Globus pallidus (tissue), 1 donor: ENCODE results near the gene CROCC2.

Experiments
- DNase-seq: peaks from one replicate; pipeline ENCODE4 v3.0.0-alpha.2; 2015; ENCODE audit warnings: low spot score

Gene CROCC2

GRCh38 chr2:241015439-241015838, 109.3 kb downstream of the CROCC2 start:
- no peak for DNase-seq

DNA sequence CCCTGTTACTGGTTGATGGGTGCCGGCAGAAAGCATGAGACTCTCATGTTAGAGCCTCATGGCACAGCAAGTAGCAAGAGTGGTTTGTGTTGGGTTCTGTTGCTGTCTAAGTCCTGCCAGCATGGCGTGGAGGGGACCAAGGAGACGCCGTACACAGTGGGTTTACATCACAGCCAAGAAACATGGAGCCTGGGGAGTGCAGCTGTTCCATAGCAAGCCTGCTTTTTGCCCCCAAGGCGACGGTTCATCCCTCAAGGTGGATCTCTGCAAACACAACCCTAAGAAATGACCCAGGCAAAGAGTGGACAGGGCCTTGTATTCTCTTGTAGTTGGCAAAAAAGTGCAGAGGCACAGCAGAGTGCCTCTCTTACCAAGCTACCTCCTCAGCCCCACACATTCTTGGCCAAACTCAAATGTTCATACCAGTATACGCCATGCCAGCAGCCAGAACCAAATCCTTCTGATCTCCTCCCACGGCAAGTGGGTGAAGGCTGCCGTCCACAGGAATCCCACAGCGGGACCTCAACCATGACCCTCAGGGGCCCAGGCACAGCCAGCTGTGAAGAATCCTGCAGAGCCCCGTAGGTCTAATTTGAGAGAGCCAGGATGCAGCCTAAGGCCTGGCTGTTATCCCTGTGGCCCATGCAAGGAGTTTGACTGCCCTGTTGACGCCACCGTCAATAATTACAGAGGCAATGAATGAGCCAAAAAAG, 111.2 kb downstream of the CROCC2 start:
- no peak for DNase-seq

- DNase-seq = no peak
Measured at GRCh38 chr2:241018051-241018891, 112.1 kb downstream of the CROCC2 start.

GRCh38 chr2:241019441-241020139, 113.5 kb downstream of the CROCC2 start:
- no peak for DNase-seq

DNA sequence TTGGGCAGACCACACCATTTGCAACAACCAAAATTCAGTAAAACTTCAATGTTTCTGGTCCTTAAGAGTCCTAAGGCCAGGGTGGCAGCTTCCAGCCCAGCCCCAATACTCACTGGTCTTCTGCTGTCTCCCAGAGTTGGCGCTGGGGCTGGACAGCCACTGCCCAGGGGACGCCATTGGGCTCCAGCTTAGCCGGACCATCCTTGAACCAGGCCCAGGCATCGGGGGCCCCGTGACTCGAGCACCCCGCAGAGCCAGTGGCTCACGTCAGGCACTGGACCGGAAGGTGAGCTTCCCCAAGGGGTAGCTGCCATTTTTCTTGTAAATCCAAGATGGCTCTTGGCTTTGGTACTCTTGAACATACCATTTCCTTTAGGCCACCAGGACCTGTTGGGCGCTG, 114.1 kb downstream of the CROCC2 start:
- no peak for DNase-seq

- DNase-seq = no peak
Measured at GRCh38 chr2:241020629-241021190, 114.6 kb downstream of the CROCC2 start.

DNA sequence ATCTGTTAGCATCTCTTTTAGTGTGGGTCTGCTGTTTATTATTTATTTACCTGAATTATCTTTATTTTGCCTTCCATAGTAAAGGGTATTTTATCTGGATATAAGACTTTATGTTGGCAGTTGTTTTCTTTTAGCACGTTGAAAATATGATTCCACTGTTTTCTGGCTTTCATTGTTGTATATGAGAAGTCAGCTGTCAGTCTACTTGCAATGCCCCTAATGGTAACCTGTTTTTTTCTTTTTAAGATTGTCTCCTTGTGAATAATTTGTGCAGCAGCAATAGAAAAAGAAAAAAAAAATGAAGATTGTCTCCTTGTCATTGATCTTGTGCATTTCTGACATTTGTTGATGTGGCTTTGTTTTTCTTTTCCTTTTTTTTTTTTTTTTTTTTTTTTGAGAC, 119.5 kb downstream of the CROCC2 start:
- no peak for DNase-seq

DNA sequence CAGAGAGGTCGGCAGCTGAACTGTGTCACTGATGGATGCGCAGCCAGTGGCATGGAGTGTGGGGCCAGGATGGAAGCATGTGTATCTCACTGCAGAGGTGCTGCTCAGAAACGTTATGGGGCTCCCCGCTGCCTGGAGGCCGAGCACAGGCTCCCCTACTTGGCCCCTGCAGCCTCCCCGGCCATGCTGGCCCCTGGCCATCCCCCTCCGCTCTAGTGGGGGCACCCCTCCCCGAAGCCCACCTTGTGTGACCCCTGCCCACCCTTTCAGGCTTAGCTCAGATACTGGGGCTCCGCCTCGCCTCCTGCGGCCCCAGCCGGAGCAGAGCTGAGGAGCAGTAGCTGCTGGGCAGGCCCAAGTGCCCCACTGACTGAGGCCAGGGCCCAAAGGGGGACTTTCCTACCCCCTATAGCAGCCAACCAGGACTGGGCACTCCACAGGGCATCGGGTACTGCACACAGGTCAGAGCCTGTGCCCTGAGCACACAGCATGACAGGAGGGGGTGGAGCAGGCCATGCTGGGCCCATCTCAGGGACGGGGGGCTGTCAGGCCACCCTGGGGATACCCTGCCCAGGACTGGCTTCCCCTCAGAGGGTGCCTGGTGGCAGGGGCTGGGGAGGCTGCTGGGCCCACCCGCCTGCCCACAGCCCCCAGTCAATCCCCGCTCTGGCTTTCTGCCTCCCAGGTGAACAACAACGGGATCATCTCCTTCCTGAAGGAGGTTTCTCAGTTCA, 123.6 kb downstream of the CROCC2 start:
- DNase-seq = no peak

DNA sequence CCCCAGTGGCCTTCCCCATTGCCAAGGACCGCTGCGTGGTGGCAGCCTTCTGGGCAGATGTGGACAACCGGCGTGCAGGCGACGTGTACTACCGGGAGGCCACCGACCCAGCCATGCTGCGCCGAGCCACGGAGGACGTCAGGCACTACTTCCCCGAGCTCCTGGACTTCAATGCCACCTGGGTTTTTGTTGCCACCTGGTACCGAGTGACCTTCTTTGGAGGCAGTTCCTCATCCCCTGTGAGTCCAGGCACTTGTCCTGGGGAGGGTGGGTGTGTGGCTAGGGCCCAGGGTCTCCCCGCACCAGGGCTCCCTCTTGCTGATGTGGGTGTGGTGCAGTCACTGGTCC, 124.2 kb downstream of the CROCC2 start:
- DNase-seq = no peak

GRCh38 chr2:241030883-241031282, 124.7 kb downstream of the CROCC2 start:
- no peak for DNase-seq

GRCh38 chr2:241031436-241032165, 125.5 kb downstream of the CROCC2 start:
- no peak for DNase-seq

DNA sequence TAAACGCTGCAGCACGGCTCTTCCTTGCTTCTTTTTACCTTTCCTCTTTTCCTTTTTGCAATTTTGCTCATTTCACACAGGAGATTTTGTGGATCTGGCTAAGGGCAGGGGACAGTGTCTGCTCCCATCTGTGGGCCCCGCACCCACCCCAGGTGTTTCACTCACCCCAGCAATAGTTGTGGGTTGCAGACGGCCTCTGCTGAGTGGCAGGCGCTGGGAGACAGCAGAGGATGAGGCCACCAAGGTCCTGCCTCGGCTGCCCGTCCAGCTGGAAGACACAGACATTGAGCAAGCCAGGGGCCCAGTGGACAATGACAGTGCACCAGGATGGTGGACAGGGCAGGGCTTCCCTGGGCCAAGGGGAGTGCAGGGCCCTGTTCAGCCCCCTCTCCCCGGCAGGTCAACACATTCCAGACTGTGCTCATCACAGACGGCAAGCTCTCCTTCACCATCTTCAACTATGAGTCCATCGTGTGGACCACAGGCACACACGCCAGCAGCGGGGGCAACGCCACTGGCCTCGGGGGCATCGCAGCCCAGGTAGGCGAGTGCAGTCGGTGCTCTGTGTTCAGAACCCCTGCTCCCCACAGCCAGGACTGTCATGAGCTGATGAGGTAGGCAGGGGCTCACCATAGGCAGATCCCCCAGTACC, 127.3 kb downstream of the CROCC2 start:
- no peak for DNase-seq

- no peak for DNase-seq
Measured at GRCh38 chr2:241033994-241034393, 127.9 kb downstream of the CROCC2 start.

DNA sequence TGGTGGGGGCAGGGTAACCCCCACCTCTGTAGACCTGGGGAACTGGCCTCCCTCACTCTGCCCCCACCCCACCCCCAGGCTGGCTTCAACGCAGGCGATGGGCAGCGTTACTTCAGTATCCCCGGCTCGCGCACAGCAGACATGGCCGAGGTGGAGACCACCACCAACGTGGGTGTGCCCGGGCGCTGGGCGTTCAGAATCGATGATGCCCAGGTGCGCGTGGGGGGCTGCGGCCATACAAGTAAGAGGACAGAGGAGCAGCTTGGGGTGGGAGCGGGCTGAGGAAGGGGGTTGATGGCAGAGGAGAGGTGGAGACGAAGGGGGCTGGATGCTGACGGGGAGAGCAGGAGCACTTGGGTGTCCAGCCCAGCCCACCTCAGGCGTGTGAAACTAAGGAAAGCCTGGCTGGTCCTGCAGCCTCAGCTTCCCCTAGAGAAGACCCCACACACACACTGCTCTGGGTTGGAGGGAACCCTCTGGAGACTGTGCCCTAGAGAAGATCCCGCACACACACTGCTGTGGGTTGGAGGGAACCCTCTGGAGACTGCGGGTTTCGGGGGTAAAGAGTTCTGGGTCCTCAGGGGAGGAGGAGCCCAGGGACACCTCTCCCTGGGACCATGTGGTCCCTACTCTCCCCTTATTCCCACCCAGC, 128.5 kb downstream of the CROCC2 start:
- no peak for DNase-seq

DNA sequence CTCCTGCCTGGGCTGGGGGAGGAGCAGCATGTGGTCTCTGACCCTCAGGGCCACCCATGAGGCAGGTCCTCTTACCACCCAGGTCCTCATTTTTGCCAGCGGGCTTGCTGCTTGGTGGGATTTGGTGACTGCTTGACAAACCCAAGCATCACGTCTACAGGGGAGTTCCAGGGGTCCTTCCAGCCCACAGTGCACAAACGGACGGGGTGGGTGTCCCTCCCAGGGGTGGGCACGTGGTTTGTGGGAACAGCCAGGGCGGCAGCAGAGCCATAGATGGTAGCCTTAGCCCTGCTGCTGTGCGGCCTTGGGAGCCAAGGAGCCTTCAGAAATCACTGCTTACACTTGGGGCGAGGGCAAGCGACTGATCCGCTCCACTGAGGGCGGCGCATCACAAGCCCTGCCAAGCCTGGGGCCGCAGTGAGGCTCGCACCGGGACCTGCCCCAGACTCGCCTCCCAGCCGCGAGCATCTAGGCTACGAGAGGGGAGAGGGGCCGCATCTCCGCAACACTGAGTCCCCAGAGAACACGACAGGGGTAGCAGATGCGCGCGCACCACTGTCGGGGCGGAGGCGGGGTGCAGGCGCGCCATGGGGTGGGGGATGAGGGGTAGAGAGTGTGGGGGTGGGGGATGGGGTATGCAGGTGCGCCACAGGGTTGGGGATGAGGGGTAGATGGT, 129.1 kb downstream of the CROCC2 start:
- no peak for DNase-seq

DNA sequence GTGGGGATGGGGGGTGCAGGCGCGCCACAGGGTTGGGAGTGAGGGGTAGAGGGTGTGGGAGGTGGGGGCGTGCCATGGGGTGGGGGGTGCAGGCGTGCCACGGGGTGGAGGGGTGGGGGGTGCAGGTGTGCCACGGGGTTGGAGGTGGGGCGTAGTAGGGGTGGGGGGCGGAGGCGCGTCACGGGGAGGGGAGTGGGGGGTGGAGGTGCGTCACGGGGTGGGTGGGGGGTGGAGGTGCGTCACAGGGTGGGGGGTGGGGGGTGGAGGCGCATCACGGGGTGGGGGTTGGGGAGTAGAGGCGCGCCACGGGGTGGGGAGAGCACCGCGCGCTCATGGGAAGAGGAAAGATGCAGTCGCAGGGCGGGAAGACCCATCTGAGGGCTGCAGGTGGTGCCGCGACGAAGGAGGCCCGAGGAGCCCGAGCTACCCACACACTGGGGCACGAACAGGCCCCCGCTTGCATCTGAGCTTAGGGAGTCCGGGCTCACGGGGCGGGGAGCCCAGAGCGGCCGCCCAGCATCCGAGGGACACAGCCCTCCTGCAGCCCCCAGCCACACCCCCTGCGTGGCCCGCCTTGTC, 129.8 kb downstream of the CROCC2 start:
- DNase-seq = no peak

GRCh38 chr2:241036397-241036963, 130.3 kb downstream of the CROCC2 start:
- no peak for DNase-seq

DNA sequence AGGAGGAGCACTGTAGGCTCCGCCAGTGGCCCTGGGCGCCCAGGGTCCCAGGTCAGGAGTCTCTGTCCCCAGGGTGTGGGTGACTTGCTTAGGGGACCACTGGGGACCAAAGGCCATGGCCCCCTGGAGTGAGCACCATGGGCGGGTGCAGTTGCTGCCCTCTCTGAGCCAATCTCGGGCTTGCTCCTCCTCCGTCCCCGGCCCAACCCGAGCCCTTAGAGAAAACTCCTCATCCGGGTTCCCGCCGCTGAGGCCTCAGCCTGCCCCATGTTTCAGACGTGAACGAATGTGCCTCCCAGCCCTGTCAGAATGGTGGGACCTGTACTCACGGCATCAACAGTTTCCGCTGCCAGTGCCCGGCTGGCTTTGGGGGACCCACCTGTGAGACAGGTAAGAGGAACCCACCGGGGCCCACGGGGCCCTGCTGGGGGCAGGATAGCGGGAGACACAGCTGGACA, 130.9 kb downstream of the CROCC2 start:
- no peak for DNase-seq

DNA sequence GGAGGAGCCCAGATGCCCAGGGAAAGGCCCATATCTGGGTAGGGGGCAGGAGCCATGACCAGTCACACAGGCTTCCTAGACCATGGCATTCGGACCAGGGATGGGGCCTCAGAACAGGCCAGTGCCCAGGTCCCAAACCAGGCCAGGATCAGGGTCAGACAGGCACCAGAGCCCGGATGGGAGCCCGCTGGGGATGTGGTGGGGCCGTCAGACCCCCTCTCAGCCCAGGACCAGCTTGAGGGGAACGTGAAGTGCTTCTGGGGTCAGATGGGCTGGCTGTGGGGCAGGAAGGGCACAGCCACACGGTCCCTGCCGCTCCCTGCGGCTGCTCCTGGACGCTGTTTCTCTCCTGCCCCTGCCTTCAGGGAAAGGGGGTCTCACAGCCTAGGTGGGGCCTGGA, 131.4 kb downstream of the CROCC2 start:
- DNase-seq = no peak
